GM18858 (cell line): ENCODE results near the gene GALNT18.
"Not testable (repeated sequence)": the region's sequence is repeated elsewhere in the genome, so short reads cannot be mapped to it uniquely, and the experiment has no call there.

Experiments used
- ATAC-seq: cut with Tn5 transposase; IDR thresholded peaks from one replicate; pipeline ENCODE4 v1.9.1; 2021; ENCODE audit not compliant: unreplicated experiment

The GALNT18 gene

DNA sequence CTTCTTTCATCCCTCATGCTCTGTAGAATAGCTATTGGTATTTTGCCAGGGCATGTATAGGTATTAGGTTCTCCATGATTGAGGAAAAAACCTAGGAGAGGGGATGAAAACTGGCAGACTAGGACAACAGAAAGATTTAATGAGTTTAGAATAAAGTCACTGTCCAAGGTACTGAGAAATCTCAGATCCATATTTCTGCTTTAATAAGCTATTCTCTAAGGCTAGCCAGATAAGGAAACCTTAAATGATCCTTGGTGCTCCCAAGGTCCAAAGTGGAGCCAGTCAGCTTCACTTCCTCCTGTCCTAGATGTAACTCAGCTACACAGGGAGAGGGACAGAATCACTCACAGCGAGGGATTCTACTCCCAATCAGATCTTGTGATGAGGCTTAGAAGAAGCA lies 255.0 kb downstream of the GALNT18 start:
- no peak for ATAC-seq

DNA sequence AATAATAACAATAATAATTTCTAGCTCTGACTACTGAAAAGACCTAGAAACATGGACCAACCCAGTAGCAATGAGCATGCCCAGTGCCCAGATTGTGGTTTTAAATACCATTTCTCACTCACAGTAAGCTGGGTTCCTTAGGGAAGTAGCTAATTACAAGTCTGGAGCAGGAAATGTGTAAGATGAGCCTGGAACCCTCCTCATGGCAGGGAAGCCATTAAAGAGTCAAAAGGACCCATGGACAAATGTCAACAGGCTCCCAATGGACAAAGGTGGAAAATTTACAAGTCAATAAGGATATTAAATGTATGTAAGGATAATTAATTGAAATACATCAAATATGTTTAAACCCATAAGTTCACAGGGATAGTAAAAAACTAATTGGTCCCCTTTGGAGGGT lies 258.1 kb downstream of the GALNT18 start:
- ATAC-seq = no peak

DNA sequence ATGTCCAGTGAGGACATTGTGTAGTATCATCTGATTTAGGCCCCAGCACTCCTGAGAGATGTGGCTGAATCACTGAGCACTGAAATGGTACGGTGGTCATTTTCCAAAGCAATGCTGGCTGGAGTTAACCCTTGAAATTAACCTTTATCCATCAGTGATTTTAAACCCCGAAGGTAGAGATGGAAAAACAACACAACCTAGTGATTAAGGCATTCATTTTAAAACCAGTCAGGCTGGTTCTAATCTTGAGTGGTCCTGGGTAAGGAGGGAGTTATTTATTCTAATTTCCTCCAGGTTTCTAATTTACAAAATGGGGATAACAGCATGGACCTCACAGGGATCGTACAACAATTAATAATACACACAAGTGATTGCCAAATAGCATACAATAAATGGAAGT lies 262.2 kb downstream of the GALNT18 start:
- ATAC-seq = no peak

DNA sequence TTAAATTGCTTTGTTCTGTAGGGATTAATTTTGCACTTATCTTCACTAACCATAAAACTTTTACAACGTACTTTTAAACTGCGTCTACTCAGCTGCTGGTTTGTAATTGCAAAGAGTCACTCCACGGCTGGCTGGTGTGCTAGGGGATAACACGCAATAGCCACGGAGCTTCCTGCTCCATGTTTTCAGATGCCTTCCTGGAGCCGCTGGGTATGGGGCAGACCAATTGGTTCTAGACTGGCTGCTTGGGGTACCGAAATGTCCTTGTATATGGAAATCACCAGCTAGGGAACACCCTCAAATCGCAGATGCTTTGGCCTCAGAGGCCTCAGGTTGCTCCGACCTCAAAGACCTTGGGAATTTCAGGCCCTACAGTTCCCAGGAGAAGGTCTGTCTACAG lies 265.0 kb downstream of the GALNT18 start:
- ATAC-seq = no peak

DNA sequence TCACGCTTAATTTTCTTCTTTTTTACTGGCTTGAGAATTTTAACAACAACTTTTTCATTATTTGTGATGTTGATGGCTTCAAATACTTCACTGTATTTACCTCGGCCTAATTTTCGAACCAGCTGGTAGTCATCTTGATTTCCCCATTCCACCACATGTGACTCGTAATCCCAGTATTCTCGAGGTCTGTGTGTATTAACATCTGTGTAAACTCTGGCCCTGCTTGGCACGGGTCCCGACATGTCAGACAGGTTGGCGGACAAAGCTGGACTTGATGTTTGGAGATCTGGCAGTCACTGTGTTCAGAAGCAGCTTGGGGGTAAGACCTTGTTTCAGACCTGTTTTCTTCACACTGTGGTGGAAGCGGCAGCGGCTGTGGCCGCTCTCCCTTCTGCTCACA lies 268.9 kb downstream of the GALNT18 start, which contains the start of gene CSNK2A3:
TSS of gene CSNK2A3 (minus strand) at position 373 of the 400 bp plus-strand sequence. CDS start at position 242, 131 bp downstream.
- ATAC-seq = not testable (repeated sequence)

DNA sequence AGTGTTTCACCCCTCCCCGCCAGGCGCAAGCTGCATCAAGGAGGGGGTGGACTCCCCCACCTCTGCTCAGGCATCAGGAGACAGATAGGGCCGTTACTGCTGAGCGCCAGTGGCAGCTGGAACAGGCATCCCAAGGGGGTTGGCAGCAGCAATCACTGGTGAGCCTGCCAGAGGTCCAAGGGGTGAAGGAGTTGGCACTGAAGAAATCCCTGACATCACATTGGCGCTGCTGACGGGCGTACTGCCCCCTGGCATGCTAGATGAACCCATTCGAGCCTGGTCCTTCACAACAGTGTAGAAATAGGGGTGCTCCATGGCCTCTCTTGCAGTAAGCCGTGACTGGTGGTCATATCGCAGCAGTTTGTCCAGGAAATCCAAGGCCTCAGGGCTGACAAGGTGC lies 270.0 kb downstream of the GALNT18 start:
- not testable (repeated sequence) for ATAC-seq

DNA sequence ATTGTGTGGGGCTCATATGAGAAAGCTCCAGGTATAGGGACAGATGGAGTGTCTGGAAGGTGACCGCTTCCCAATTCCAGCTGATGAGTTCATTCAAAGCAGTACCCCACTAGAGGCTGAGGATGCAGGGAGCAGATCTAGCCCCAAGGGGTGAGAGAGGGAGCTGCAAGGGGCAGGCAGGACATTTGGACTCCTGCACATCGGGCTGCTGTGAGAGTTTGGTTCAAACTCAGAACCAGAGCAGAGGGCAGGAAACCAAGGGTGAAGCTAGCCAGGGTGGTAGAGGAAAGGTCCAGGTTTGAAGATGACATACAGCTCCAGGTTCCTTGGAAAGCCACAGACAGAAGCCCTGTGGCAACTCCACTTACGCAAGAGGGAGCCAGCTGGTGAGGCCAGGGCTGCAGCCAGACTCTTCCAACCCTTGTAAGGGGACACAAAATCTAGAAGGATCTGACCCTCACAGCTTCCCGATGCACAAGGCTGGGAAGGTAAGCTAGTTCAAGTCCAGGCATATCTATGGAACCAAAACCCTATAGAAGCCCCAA lies 270.7 kb downstream of the GALNT18 start:
- ATAC-seq = no peak

DNA sequence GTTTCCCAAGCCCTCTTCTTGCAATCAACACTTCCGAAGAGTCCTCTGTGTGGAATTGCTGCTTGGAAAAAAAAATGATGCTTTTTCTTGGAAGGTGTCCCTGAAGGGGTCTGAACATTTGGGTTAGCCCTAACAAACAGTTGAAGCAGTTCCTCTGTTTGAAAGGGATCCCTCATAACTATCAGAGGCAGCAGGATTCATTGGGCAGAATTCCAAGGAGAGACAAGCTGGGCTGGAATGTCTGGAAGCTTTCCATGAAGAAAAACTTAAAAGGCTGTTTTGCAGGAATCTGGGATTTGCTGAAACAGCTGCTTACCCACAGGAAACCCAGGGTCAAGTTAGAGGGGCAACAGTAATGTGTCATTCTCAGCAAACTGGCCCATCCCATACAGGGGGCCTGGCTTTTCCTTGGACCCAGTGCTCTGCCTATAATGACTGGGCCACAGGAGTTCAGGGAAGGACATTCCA lies 271.9 kb downstream of the GALNT18 start:
- no peak for ATAC-seq

DNA sequence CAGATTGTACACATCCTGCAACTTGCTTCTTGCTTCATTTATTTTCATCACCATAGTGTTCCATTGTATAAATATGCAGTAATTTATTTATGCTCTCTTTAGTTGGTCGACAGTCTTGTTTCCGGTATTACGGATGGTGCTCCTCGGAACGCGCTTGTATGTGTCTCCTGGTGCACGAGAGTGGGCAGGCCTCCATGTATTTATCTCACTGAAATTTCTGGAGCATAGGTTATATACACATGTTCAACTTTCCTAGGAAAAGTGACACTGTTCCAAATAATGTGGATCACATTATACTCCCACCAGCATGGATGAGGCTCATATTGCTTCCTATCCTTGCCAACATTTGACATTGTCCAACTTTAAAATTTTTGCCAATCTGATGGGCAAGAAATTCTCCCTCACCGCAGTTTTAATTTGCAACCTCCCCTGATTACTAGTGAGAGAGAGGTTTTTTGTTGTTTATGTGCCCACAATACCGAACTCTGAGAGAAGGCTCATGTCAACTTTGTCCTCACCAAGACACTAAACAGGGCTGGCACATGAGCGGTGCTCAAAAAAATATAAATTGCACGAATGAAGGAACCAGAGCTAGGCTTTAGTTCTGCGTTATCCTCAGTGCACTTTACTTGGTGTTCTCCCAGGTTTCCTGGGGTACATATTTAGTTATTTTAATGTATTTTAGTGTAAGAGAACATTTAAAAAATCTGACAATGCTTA lies 272.5 kb downstream of the GALNT18 start:
- ATAC-seq = no peak

DNA sequence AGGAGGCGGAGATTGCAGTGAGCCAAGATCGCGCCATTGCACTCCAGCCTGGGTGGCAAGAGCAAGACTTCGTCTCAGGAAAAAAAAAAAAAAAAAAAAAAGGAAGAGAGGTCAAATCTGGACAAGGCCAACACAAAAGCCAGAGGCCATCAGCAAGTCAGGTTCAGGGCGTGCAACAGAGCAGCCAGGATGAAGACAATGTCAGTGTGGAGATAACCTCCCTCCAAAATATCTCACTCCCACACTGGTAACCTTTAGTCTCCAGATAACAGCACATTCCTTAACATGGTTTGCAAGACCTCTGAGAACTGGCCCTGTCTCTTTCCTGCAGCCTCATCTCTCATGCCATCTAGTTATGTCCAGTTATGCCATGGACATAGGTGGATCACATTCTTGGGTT lies 273.5 kb downstream of the GALNT18 start:
- ATAC-seq = no peak

DNA sequence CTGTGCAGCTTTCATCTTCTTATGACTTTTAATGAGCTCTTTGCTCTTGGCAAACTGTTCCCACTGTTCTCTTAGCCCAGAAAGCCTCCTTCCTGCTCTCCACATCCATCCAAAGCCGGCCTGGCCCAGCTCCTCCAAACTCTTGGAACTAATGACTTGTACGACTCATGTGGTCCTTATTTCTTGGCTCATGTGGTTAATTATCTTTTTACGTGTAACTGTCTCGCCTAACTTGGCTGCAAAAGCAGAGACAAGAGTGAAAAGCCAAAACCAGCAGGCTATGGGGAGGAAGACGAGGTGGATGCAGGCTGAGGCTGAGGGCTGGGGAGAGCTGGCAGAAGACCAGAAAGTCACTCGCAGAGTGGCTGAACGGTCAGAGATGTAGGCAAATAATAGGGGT lies 274.2 kb downstream of the GALNT18 start:
- ATAC-seq = no peak

DNA sequence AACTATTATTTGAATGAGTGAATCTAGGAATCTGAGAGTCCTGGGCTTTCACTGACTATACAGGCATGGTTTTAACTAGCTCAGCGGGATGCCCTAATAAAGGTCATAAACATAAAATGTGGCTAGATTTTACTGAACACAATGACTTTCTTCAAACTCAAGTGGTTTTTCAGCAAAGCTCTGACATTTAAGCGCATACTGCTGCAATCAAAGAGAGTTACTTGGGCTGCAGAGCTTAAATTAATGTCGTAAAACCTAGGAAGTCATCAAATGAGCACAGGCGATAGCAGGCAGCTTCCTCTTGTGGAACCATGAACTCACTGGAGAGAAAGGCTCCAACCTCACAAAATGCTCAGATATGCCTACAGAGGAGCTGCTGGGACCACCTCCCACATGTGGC lies 275.5 kb downstream of the GALNT18 start:
- ATAC-seq = no peak

DNA sequence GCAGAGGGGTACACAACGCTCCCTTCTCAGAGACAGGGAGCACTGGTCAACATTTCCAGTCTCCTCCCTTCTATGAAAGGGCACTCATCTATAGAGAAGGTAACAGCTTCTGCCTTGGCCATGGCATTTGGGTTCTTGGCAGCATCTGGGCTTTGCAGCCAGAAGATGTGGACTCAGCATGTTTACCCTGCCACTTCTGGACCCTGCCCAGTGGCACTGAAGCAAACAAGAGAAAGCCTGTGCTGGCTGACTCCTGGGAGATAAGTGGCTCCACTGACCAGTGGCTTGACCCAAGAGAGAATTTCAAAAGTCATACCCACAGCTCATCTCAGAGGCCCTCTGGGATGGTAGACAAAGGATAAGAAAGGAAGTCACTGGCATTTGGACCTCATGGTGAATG lies 276.7 kb downstream of the GALNT18 start:
- ATAC-seq = no peak

DNA sequence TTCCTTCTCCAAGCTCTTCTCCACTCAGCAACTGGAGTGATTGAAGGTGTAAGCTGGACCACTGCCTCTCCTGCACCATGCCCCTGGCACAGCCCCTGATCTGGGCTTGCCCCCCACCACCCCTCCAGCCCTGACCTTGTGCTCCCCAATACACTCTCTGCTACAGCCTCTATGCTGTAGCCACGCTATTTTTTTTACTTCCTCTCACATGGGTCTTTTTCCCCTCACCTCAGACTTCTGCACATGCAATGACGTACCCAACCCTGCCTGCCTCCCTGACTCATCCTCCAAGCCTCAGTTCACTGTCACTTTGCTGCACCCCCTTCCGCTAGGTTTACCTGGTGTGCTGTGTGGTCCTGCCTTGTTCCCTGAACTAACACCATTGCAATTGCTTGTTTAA lies 277.8 kb downstream of the GALNT18 start:
- ATAC-seq = no peak

DNA sequence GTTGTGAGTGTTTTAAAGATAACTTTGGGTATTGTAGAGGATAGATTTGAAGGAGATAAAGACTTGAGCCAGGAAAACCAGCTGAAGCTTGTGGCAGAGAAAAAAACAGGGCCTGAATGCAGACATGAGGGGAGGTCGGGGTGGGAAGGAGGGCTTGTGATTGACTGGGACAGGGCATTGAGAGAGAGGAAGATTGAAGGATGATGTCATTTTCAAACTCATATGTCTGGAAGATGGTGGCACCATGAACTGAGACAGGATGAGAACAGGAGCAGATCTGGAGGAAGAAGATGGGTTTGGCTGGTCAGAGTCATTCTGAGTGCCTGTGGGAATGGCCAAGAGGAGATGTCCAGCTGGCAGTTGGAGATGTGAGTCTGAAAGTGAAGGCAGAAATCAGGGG lies 283.5 kb downstream of the GALNT18 start:
- ATAC-seq = no peak

DNA sequence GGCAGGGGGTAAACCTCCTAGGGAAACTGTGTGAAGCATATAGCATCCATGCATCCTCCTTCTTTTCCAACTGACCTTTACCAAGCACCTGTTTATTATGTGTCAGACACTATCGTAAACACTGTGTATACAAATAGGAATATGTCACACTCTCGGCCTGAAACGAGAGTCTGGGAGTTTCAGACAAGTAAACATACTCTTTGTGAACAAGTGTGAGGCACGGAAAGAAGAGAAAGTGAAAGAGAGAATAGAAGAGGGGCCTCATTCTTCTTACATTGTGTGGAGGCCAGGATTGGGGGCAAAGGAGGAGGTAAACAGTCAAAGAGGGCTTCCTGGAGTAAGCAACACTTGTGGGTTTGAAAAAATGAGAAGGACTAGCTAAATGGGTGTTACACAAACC lies 285.1 kb downstream of the GALNT18 start:
- ATAC-seq = no peak

DNA sequence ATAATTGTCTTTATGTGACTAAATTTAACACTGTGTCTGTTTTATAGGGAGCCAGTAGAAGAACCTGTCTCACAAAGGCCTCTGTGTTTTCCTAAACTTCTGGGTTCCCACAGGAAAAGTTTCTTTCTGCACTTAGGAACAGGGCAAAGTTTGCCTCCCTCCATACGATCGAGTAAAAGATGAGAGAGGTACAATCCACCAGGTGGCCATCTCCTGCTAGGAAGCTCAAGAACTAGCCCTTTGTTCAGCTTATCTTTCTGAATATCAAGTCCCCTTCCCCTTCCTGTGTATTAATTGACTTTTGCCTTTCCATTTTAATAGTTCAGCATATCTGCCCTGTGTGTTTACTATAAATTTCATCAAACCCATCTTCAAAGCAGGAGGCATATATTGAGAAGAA lies 286.8 kb downstream of the GALNT18 start:
- no peak for ATAC-seq

DNA sequence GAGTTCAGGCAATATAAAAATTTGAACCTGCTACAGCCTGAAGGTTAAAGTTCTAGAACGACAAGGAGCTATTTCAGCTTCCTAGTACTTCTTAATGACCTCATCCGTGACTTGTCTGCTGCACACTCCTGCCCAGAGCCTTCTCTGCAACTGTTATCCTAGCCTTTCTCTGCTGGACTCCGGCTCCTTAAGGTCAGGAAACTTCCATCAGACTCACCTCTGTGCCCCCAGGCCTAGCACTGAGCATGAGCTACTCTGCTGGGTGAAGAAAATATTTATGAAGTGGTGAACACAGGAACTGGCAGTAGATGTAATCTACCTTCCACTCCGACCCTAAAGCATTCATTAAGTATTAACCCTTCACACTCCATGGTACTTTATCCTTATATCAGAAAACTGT lies 287.2 kb downstream of the GALNT18 start:
- ATAC-seq = no peak

DNA sequence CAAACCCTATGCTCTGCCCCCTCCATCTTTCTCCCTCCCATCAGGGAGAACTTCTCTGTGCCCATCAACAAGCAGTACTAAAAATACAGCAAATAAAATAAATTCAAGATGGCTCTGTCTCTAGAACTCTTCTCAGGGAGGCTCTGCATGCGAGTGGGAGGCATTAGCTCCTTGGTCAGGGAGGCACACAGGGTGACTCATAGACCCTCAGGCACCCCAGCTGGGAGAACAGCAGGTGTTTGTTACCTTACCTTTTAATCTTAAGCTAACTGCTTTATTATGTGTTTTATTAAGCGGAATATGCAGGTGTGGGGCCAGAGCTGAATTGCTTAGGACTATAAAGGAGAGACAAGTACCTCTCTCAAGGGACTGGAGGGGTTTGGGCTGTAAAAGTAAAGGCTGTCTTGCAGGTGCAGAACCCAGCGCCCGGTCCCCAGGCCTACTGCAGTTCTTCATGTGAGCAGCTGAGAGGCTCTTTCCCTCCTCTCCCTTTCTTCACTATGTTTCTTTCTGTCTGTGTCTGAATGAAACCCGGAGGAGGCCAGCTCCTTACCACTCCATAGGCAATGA lies 289.6 kb downstream of the GALNT18 start:
- ATAC-seq = no peak

DNA sequence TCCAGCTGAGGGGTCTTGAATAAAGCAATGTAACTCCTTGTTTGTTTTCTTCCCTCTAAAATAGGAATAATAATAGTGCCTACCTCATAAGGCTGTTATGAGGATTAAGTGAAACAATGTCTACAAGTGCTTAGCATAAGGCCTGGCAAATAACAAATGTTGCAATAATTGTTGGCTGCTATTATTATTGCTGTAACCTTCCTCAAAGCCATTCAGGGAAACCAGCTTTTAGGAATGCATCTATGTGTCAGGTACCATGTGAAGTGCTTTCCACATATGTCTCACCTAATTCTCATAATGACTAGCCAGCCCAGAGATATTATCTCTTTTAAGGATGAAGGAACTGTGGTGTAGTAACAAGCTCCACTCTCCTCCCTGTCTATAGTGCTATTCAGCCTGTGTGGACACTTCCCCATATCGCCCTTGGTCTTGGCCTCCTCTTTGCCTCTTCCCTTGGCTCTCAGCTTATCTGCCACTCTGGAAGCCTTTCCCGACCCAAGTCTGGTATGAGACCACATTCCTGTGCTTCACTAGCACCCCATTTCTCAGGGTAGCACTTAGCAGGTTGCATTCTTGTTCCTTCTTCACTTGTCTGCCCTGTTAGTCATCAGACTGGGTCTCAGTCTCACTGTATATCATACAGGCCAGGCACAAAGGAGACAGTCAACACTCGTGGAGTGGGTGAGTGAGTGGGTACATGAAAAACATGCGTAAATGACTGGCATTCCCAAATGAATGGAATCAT lies 292.6 kb downstream of the GALNT18 start:
- no peak for ATAC-seq

DNA sequence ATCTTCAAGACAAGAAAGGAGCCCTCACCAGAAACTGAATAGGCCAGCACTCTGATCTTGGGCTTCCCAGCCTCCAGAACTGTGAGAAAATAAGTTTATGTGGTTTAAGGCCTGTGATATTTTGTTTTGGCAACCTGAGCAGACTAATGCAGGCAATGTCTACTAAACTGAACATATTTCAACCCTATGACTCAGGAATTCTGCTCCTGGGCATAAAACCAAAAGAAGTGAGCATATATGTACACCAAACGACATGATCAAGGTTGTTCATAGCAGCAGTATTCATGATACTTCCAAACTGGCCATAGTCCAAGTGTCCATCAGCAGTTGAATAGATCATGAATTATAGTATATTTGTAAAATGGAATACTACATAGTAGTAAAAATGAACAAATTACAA lies 297.7 kb downstream of the GALNT18 start:
- ATAC-seq = no peak

DNA sequence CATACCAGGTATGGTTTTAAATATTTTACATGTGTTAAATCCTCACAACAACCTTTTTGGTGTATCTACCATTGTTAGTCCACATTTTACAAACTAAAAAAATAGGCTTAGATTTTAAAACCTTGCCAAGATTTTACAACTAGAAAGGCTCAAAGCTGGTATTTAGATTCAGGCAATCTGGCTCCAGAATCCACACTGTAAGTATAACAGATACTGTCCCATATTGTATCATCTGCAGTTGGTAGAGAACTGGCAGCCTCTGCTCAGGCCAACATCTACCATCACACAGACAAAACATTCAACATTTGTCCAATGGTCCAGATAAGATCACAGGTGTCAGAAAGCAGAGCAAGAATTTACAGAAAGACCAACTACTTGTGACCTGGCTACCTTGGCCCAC lies 299.7 kb downstream of the GALNT18 start:
- no peak for ATAC-seq
